Fibroblast of the aortic adventitia (primary cell): Measurements from ENCODE around the gene ITIH3. TPM values are rescaled to one million over a fixed set of nuclear protein-coding genes. Genes with fewer than 3 reads are reported as not detected.

ENCODE experiments used
- DNase-seq: peaks from one replicate; pipeline ENCODE4 v3.0.0-alpha.2; 2010; ENCODE audit warnings: low read depth
- H3K4me3 ChIP-seq: 2 replicates; pipeline ENCODE4 v1.5.1; 2011; ENCODE audit warnings: low read depth, mild to moderate bottlenecking, control low read depth, low read length, moderate library complexity
- total RNA-seq: library from RNA; depleted of rRNA; stranded (reverse); fragments of >200 nt; gene quantifications from 2 replicates; pipeline ENCODE4 v1.2.3, GENCODE V29; 2012; ENCODE audit warnings: low replicate concordance
- TF ChIP-seq, protein P1 (sequence below): IDR thresholded peaks from 2 replicates; pipeline ENCODE4 v1.5.1; 2011; ENCODE audit warnings: mild to moderate bottlenecking, low read length, control low read depth, inconsistent platforms; ENCODE audit not compliant: insufficient read depth

The ITIH3 gene
- total RNA-seq, 1 donor, result under 0.01 TPM

DNA sequence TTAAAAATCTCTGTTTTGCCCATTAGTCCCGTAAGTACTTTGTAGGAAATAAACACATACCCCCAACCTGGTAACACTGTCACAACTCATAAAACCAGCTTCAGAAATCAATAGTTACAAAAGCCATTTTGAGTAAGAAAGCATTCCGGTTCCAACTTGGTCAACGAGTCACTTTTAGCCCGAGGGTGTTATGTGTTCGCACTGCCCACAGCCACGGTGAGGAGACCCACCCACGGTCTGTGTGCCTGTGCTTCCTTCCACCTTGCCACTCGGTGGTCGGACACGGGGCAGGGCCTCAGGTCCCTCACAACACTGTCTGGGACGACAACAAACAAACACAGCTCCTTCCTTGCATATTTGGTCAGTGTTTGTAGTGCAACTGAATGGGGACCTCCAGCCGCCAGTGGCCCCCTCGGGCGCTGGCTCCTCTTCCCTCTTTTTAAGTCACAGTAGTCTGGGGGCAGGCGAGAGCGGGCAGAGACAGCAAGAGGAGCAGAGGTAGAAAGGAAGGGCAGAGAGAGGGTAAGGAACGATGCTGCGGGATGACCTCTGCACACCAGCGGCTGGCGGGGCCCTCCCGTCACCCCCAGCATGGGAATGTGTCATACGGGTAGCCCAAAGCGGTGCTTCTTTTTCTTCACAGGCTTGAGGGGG, 45.4 kb downstream of the ITIH3 start:
- no peak overlapping the region for H3K4me3 ChIP-seq
- TF ChIP-seq, protein P1, sequence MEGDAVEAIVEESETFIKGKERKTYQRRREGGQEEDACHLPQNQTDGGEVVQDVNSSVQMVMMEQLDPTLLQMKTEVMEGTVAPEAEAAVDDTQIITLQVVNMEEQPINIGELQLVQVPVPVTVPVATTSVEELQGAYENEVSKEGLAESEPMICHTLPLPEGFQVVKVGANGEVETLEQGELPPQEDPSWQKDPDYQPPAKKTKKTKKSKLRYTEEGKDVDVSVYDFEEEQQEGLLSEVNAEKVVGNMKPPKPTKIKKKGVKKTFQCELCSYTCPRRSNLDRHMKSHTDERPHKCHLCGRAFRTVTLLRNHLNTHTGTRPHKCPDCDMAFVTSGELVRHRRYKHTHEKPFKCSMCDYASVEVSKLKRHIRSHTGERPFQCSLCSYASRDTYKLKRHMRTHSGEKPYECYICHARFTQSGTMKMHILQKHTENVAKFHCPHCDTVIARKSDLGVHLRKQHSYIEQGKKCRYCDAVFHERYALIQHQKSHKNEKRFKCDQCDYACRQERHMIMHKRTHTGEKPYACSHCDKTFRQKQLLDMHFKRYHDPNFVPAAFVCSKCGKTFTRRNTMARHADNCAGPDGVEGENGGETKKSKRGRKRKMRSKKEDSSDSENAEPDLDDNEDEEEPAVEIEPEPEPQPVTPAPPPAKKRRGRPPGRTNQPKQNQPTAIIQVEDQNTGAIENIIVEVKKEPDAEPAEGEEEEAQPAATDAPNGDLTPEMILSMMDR, result no peak
- no peak for DNase-seq

DNA sequence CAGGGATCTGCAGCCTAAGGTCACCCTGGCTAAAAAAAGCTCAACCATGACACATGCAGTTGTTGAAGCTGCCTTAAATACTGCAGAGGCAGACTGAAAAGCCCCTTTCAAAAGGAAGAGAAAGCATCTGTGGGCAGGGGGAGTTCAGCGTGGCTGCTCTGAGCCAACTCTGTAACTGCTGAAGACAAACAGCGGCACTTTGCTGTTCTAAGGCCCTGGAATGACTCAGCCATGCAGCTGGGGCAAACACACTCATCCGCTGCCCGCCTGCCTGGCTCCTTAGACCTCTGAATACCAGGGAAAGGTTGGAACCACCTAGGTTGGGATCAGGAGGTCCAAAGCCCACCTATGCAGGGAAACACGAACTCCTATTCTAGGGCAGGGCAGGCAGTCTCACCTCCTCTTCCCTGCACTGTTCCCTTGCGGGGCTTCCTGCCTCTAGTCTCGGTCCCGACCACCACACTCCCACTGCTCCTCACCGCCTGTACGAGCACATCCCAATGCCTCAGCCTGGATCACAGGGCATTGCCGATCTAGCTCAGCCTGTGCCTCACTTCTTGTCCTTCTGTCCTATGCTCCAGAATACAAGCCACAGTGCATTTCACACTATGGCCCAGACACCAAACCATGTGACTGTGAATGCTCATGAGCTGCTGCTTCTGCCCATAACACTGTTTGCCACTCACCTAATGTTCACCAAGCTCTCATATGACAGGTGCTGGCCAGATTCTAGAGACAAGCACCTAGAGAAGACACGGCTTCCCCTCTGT, 46.8 kb downstream of the ITIH3 start:
- TF ChIP-seq, protein P1, result no peak
- H3K4me3 ChIP-seq, result no peak overlapping the region
- no peak for DNase-seq

DNA sequence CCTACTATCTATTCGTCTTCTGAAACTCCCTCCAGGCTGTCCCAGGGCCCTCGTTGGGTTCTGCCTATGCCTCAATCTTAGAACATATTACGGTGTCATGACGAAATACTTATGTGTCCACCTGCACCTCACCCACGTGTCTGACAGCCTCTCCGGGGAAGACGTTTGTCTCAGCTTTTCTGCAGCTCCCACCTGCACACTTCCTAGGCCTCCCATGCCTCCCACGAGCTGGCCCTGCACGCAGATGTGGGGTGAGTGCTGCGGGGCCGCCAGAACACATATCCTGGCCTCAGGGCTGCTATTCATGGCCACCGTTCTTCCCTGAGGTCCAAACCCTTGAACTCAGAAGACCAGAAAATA, 47.4 kb downstream of the ITIH3 start:
- DNase-seq, result no peak
- TF ChIP-seq, protein P1, result no peak
- no peak overlapping the region for H3K4me3 ChIP-seq

DNA sequence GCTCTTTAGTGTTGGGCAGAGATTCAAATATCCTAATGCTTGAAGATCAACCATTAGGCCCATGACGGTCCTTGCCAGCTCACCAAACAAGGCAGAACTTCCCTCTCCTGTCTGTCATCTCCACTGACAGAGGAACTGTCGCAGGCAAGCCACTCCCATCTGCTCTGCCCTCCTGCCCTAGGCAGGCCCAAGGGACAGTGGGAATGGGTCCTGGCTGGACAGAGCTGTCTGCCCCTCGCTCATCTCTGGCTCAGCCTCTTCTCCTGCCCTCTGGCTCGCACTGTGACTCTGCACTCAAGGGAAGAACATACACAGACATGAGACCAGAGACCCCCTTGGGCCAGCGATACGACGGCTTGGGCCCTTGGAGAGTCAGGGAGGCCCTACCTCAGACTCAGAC, 47.8 kb downstream of the ITIH3 start:
- TF ChIP-seq, protein P1, result no peak
- H3K4me3 ChIP-seq, result no peak overlapping the region
- DNase-seq, result no peak

DNA sequence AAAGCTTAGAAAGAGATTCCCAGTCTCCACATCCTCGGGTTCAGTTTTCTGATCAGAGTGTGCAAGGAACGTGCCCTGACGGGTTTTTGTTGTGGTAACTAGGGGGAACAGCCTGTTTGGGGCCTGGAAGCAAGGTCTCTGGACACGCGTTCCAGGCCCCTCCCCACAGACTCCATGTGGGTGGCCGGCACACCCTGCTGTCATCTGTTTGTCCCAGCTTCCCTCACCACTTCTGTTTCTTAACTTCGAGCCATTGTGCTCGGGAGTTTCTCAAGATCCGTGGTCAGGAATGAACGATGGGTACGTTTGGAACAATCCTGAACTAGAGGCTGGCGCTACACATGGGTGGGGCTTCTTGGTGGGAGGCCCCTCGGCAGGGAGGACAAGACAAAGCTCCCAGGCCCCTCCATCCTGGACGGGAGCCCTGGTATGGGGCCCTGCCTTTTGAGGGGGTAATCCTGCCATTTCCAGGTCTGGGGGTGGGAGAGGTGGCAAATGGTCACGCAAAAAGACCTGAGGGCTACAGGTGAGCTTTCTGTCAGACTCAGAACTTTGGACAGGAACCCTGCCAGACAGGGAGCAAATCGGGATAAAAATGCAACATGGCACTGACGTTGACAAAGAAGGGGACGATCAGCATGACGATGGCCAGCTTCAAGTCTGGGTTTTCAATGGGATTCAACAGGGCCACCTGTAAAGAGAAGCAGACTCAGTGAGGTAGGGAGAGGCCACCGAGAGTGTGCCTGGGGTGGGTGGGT, 48.7 kb downstream of the ITIH3 start:
- no peak overlapping the region for H3K4me3 ChIP-seq
- DNase-seq, result no peak
- TF ChIP-seq, protein P1, result no peak

DNA sequence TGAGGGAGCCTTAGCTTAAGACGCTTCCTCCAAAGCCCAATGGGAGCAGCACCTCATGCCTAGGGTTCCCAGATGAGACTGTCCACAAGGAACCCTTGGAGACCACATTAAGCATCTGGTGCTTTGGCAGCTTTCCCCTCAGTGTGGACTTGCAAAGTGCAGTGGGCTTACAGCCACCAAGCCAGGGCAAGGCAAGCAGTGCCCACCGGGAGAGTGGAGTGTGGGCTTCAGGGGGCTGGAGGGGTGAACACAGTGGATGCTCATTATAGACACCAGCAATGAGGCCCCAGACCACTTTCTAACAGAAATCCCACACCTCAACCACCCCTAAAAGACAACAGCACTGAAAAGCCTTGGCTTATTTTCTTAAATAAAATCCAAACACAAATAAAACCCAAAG, 49.3 kb downstream of the ITIH3 start:
- TF ChIP-seq, protein P1, result no peak
- H3K4me3 ChIP-seq, result no peak overlapping the region
- no peak for DNase-seq
